A673 (cell line): ENCODE measurements around the gene TRPT1. TPM values are rescaled to one million over a fixed set of nuclear protein-coding genes. Genes with fewer than 3 reads are reported as not detected.

ENCODE experiments used
- BruUV-seq: library from RNA; stranded (reverse); fragments of 400-500 nt; replicated peaks from 2 replicates; lab custom pipeline; 2021; lab: Mats Ljungman, UMichigan
- CTCF ChIA-PET: fragments of 300-600 bp; sonication (Branson Sonifier 250); formaldehyde crosslinking; loops from one replicate; lab custom pipeline; 2022; ENCODE audit warnings: antibody characterized with exemption; lab: Charles Lee
- POLR2A ChIA-PET: fragments of 300-600 bp; sonication (Branson Sonifier 250); formaldehyde crosslinking; loops from one replicate; lab custom pipeline; 2022; ENCODE audit warnings: antibody characterized with exemption; ENCODE audit not compliant: low non-redundant PET; lab: Charles Lee
- DNase-seq: peaks from one replicate; pipeline ENCODE4 v3.0.0-alpha.2; 2015; ENCODE audit warnings: low spot score
- H3K27ac ChIP-seq: fragments of 200-600 bp; sonication (generic); 2 replicates; pipeline ENCODE4 v1.5.1; 2016; ENCODE audit warnings: mixed run types, low read depth, mild to moderate bottlenecking, mixed read lengths, antibody characterized with exemption, low read length; ENCODE audit not compliant: poor library complexity, severe bottlenecking
- H3K27me3 ChIP-seq: fragments of 200-600 bp; sonication (generic); replicated peaks from 2 replicates; pipeline ENCODE4 v1.6.1; 2017; ENCODE audit warnings: mixed run types, low read depth, mild to moderate bottlenecking, mixed read lengths, antibody characterized with exemption, low read length; ENCODE audit not compliant: insufficient read depth, poor library complexity
- H3K36me3 ChIP-seq: fragments of 200-600 bp; sonication (generic); 2 replicates; pipeline ENCODE4 v1.6.1; 2016; ENCODE audit warnings: mixed run types, mild to moderate bottlenecking, mixed read lengths, antibody characterized with exemption, low read length; ENCODE audit not compliant: insufficient read depth, poor library complexity, severe bottlenecking
- H3K4me1 ChIP-seq: fragments of 200-600 bp; sonication (generic); 2 replicates; pipeline ENCODE4 v1.6.1; 2017; ENCODE audit warnings: mixed run types, mild to moderate bottlenecking, mixed read lengths, antibody characterized with exemption, low read length; ENCODE audit not compliant: insufficient read depth, poor library complexity, severe bottlenecking
- H3K4me3 ChIP-seq: fragments of 200-600 bp; sonication (generic); 2 replicates; pipeline ENCODE4 v1.5.1; 2016; ENCODE audit warnings: low read depth, mixed run types, mild to moderate bottlenecking, mixed read lengths, low read length; ENCODE audit not compliant: poor library complexity, severe bottlenecking
- H3K9me3 ChIP-seq: fragments of 200-600 bp; sonication (generic); 2 replicates; pipeline ENCODE4 v1.6.1; 2016; ENCODE audit warnings: mixed run types, low read depth, mild to moderate bottlenecking, mixed read lengths, antibody characterized with exemption, low read length; ENCODE audit not compliant: poor library complexity, severe bottlenecking
- EZH2 ChIP-seq: fragments of 200-600 bp; sonication (generic); IDR thresholded peaks from 2 replicates; pipeline ENCODE4 v1.6.1; 2017; ENCODE audit warnings: borderline replicate concordance, low read depth, mild to moderate bottlenecking, mixed read lengths, antibody characterized with exemption, low read length; ENCODE audit not compliant: poor library complexity, severe bottlenecking
- intact Hi-C: fragments of 100-400 bp; cut with micrococcal nuclease; formaldehyde crosslinking; loops from one replicate; pipeline ENCODE4 v1.10.0; 2022; ENCODE audit not compliant: unreplicated experiment
- total RNA-seq: library from RNA; stranded (reverse); gene quantifications from 2 replicates; pipeline ENCODE4 v1.2.3, GENCODE V29; 2021
- TF ChIP-seq, protein P1 (sequence below): fragments of 300-800, 200-600 bp; sonication (generic); conservative IDR thresholded peaks from 2 replicates; pipeline ENCODE4 v1.5.1; 2017; ENCODE audit warnings: low read depth, mild to moderate bottlenecking, antibody characterized with exemption, low read length, moderate library complexity, mixed read lengths

TRPT1 gene
- total RNA-seq, 1 experiment from 2014 or later: 43.6 TPM

GRCh38 chr11:64259533-64260067 lies 33.6 kb upstream of the TRPT1 start:
- TF ChIP-seq EZH2: no peak
- TF ChIP-seq, protein P1, sequence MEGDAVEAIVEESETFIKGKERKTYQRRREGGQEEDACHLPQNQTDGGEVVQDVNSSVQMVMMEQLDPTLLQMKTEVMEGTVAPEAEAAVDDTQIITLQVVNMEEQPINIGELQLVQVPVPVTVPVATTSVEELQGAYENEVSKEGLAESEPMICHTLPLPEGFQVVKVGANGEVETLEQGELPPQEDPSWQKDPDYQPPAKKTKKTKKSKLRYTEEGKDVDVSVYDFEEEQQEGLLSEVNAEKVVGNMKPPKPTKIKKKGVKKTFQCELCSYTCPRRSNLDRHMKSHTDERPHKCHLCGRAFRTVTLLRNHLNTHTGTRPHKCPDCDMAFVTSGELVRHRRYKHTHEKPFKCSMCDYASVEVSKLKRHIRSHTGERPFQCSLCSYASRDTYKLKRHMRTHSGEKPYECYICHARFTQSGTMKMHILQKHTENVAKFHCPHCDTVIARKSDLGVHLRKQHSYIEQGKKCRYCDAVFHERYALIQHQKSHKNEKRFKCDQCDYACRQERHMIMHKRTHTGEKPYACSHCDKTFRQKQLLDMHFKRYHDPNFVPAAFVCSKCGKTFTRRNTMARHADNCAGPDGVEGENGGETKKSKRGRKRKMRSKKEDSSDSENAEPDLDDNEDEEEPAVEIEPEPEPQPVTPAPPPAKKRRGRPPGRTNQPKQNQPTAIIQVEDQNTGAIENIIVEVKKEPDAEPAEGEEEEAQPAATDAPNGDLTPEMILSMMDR: no peak
- no TSS peak for BruUV-seq
- peaks cover 79% of the 10 kb centered on the region for H3K36me3 ChIP-seq
- no peaks in the 10 kb centered on the region for H3K4me1 ChIP-seq
- CTCF ChIA-PET: no interaction called here
- POLR2A ChIA-PET: no interaction called here
- intact Hi-C loops: no loop called here
- no peak for DNase-seq
- no peak overlapping the region for H3K27ac ChIP-seq
- H3K9me3 ChIP-seq: no peaks in the 10 kb centered on the region
- H3K4me3 ChIP-seq: no peak overlapping the region
- no peaks in the 10 kb centered on the region for H3K27me3 ChIP-seq

GRCh38 chr11:64258946-64259532 lies 33.1 kb upstream of the TRPT1 start:
- intact Hi-C loops: no loop called here
- no TSS peak for BruUV-seq
- TF ChIP-seq, protein P1: no peak
- TF ChIP-seq EZH2: no peak
- Histone ChIP-seq H3K4me1 (no peaks in the 10 kb centered on the region), H3K27ac (no peak overlapping the region), H3K27me3 (no peaks in the 10 kb centered on the region), H3K4me3 (no peak overlapping the region), H3K36me3 (peaks cover 79% of the 10 kb centered on the region), H3K9me3 (no peaks in the 10 kb centered on the region)
- POLR2A ChIA-PET: no interaction called here
- no peak for DNase-seq
- CTCF ChIA-PET: no interaction called here

DNA sequence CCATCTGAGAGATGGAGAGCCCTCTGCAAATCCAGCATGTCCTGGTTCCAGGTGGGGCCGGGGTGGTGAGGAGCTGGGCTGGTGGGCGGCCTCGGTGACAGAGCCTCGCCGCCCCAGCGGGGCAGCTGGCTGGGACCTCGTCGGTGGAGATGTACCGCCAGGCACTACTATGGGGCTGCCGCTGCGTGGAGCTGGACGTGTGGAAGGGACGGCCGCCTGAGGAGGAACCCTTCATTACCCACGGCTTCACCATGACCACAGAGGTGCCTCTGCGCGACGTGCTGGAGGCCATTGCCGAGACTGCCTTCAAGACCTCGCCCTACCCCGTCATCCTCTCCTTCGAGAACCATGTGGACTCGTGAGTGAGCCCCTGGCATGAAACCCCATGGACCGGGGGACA lies 32.4 kb upstream of the TRPT1 start:
- BruUV-seq: no TSS peak
- ChIA-PET CTCF (no interaction called here), POLR2A (no interaction called here)
- Histone ChIP-seq H3K36me3 (peaks cover 72% of the 10 kb centered on the region), H3K27me3 (no peaks in the 10 kb centered on the region), H3K9me3 (no peaks in the 10 kb centered on the region), H3K27ac (no peak overlapping the region), H3K4me3 (no peak overlapping the region), H3K4me1 (no peaks in the 10 kb centered on the region)
- TF ChIP-seq EZH2: no peak
- TF ChIP-seq, protein P1: no peak
- intact Hi-C loops: no loop called here
- DNase-seq: no peak
